GM12873 (cell line): ENCODE results near the gene ZDHHC16.

Experiments used
- CTCF ChIP-seq: IDR thresholded peaks from 2 replicates; pipeline ENCODE4 v1.5.1; 2012; ENCODE audit warnings: low read depth, mild to moderate bottlenecking, moderate library complexity, low read length, control low read depth; ENCODE audit not compliant: insufficient read depth; ENCODE audit errors: missing control alignments

The ZDHHC16 gene

DNA sequence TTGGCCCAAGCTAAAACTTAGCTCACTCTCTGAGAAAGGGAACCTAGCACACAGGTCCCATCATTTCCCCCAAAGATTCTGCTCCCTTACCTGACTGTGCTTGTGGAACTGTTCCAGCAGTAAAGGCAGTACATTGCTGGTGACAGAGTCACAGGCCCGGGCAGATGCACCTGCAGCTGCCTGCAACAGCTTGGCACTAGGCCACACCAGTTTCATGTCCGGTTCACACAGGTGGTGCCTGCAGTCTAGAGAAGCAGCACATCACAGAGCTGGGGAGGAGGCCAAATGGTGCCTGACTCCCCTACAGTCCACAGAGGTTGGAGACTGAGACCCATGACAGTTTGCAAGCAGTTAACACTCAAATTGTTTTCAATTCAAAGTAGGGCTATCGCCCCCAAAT is 22.2 kb downstream of the ZDHHC16 start:
- no peak for TF ChIP-seq CTCF

DNA sequence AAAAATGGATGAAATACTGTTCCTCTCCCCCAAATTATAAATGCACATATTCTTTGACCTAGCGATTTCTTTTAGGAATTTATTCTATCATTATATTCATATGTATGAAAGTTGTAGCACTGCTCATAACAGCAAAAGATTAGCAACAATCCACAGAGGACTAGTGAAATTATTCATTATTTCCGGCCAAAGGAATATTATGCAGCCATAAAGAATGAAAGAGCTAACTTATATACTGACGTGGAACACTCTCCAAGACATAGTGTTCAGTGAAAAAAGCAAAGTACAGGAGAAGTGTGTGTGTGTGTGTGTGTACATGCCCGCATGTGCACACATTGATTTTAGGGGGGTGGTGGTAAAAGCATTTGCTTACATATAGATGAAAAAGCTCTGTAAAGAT is 28.9 kb downstream of the ZDHHC16 start:
- no peak for TF ChIP-seq CTCF

DNA sequence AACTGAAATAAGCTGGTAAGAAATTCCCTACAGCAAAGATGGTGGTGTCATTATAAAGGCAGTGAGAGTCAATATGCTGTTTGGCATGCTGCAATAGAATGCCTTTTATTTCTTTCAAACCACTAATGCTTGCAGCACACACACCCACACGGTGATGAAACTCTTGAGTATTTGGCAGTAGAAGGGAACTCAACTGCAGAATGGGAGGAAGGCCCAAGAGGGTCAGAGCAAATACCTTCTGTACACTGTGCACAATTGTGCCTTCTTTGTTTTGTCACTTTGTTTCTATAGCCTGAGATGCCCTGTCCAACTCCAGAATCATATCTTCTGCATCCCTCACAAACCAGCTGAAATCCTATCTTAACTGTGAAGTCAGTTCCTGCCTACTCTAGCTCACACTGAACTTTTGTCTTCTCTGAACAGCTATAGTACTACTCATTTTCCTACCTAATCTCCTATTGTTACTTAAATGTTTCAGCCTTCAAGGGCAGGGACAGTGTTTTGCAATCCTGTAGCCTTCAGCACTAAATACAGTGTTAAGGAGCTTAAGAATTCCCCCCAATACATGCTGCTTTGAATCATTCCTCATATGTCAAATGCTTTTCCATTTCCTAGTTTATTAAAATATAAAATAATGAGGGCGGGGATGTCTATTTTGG is 30.1 kb downstream of the ZDHHC16 start:
- no peak for TF ChIP-seq CTCF

DNA sequence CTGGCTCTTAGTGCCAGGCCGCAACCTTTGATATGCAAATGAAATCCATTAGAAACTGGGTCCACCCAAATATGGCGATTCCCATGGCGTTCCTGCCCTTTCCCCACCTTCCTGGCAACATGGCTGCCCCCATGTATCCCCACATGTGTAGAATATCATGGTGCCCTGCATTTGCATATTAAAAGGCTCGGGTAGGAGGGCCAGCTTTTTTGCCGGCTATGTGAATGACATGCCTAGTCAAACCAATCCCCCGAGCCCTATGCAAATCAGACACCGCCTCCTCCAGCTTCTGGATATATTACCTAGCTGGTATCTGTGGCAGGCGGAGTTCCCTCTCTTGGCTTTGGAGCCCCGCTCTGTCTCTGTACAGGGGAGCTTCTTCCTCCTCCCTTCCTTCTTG is 34.0 kb downstream of the ZDHHC16 start:
- TF ChIP-seq CTCF = no peak

DNA sequence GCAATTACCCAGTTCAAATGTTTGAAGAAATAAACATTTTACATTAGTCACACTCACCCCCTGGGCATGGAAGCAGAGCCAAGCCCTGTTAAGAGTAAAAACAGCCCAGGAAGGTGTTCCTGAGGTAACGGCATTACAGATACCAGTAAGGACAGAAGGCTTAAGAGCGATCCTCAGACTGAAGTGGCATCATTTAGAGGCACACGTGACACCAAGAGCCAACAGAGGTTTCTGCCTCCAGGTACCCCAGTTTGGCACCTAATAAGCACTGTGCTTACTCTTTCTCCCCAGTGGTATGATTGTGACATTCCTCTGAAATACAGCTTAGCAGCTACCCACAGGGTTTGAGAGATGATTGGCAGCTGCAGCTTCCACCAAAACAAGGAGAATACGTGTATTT is 35.1 kb downstream of the ZDHHC16 start:
- no peak for TF ChIP-seq CTCF

DNA sequence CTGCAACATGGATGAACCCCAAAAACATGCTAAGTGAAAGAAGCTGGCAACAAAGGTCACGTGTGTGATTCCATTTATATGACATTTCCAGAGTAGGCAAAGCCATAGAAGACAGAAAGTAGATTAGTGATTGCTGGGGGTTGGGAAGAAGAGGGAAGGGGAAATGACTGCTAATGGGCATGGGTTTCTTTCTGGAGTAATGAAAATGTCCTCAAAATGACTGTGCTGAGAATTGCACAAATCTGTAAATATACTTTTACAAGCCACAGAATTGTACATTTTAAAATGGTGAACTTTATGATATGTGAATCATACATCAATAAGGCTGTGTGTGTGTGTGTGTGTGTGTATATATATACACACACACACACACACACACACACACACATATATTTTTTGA is 36.4 kb downstream of the ZDHHC16 start:
- no peak for TF ChIP-seq CTCF

GRCh38 chr10:97483506-97483905 is 37.5 kb downstream of the ZDHHC16 start:
- TF ChIP-seq CTCF = no peak

DNA sequence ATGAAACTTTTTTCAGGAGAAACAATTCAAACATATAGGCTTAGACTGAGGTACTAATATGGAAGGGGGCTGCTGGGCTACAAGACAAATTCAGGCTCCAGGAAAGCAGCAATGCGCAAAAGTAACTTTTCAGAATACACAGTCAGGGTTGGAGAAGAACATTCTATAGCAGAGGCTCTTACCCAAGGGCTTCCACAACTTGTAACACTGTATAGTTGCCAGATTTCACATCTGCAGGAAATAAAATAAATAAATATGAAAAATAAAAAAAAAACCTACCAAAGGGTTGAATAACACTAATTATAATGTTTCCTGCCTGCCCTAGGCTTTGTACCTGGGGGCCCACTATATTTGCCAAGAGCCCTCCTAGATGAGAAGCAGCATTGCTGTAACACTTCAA is 37.9 kb downstream of the ZDHHC16 start:
- TF ChIP-seq CTCF = no peak
